HG03565 (cell line): ENCODE results near the gene PLEKHH3.

Experiments
- ATAC-seq: cut with Tn5 transposase; IDR thresholded peaks from one replicate; pipeline ENCODE4 v1.9.1; 2021; ENCODE audit warnings: mild to moderate bottlenecking, moderate library complexity; ENCODE audit not compliant: unreplicated experiment

Gene PLEKHH3, protein sequence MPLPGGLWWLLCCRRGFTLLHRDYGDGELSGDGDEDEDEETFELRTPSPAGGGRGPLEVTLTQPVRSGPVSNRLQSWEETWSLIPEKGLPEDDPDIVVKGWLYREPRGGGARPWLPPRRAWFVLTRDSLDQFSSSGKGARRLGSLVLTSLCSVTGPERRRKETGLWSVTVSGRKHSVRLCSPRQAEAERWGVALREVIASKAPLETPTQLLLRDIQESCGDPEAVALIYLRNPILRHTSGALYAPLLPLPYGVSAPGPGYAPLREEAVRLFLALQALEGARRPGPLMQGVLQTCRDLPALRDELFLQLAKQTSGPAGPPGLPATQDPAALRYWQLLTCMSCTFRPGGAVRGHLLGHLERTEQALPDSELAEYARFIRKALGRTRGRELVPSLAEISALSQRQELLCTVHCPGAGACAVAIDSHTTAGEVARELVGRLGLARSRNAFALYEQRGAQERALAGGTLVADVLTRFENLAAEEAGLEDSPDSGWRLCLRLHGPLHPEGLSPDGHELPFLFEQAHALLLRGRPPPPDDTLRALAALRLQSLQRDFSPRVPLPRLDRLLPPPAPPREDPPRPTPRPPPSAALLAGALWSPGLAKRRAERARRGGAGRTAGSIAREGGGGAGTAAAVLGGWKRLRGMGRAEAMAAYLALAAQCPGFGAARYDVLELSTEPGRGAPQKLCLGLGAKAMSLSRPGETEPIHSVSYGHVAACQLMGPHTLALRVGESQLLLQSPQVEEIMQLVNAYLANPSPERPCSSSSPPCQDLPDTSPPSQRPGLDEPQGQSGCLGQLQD

DNA sequence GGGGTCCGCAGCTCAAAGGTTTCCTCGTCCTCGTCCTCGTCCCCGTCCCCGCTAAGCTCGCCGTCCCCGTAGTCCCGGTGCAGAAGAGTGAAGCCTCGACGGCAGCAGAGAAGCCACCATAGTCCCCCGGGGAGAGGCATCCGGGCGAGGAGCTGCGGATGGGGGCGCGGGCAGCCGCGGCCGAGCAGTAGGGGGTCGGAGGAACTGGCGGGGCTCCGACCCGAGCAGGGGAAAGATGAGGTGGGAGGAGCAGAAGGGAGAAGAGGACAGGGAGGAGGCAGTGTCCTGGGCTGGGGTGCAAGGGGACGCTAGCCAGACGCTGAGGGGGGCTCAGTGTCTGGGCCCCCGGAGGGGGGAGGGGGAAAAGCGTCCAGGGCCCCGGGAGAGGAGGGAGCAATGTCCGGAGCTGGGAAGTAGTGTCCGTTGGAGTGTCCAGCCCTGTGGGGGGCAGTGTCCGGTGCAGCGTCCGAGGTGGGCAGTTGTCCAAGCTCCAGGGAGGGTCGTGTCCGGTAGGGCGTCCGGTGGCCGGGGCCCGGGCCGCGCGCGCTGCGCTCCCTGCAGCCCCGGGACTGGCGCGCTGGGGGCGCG, at the start of gene PLEKHH3:
PLEKHH3 (minus strand) TSS at position 571 of the 588 bp plus-strand sequence; CDS start at position 140, 431 bp downstream.
- ATAC-seq, result no peak

DNA sequence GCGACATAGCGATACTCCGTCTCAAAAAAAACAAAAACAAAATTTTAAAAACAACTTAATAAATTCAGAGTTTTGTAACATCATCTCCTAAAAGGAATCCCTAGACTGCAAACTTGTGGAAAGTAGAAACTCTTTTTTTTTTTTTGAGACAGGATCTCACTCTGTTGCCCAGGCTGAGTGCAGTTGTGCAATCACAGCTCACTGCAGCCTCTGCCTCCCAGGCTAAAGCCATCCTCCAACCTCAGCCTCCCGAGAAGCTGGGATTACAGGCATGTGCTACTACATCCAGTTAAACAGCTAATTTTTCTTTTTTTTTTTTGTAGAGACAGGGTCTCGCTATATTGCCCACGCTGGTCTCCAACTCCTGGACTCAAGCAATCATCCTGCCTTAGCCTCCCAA, 48.3 kb upstream of the PLEKHH3 start:
- no peak for ATAC-seq

DNA sequence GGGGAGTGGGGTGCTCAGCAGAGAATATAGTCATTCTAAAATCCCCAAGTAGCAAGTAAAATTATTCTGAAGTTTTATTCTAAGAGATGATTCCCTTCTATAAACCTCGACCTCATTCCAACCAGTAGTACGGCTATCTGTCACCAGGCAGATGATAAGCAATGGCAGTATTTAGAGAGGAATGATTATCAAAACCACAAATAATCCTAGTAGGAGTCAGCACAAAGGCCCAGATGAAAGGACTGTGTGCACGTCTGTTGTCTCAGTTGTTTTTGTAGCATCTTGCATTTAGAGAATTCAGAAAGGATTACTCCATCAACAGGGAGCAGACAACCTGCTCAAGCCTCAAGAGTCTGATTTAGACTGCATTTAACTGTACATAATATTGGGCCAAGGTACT, 46.8 kb upstream of the PLEKHH3 start:
- ATAC-seq, result no peak

DNA sequence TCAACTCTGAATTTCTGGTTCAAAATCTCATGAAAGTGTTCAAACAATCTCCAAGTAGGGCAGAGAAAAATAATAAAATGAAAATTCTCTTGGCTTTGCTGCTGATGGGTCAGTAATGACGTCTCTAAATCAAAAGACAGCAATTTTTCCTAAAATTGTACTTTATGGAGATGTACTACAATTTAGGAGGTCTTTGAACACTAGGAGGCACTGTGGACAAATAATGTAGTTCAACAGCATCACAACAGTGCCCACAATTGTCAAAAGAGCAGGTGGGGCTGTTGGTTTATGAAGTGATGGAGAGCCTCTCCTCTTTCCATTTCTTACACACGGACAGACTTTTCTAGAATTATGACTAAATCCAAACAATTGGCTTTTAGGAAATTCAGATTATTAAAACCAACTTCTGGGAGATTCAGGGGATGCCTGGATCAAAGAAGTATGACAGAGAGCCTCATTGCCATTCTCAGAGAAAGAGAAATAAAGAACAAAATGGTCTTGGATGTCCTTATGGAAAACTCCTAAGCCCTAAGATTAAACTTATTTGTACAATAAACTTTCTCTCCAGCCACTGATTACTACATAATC, 44.3 kb upstream of the PLEKHH3 start:
- no peak for ATAC-seq

DNA sequence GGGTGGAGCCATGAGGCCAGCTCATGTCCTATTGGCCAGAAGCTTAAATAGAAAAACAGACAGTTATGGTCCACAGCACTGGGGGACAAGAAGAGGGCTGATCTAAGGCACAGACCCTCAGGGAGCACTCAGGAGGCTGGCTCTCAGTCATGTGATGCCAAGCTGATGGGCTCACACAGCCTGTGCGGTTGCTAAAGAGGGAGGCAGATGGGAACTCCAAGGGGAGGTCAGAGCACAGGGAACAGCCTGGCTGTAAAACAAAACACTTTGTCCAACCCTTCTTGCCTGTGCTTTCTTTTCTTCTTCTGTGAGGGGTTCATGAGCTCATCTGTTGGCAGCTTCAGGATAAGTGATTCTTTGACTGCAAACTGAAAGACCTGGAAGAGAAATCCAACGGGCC, 32.8 kb upstream of the PLEKHH3 start:
- no peak for ATAC-seq

DNA sequence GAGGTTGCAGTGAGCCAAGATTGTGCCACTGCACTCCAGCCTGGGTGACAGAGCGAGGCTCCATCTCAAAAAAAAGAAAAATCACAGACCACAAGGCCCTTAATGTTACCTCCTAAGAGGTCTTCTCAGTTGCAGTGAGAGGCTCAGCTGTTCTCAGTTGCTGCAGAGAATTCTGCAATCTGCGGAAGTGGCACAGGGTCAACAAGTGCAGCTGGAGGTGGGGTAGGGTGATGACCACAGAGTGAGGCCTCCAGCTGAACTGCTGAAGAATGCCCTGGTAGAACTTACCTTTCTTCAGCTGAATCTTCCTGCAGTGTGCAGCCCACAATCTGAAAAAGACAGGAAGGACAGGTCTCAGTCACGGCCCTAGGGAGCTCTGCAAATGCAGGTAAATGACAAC, 31.8 kb upstream of the PLEKHH3 start:
- ATAC-seq, result no peak

DNA sequence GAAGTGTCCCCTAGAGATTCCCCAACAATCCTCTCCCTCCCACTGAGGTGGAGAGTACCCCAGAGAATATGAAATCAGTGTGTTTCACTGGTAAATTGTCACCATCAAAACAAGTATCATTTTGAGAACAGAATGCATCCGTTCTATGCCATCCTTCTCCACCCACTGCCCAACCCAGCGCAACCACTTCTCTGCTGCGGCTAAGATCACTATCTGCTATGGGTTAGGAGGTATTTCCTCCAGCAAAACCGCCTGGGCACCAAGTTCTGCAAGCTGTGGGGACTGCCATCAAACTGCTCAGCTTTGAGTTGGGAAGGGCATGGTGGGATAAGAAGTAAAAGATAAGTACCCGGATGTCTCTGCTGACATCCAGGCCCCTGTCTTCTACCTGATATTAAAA, 29.9 kb upstream of the PLEKHH3 start:
- no peak for ATAC-seq

DNA sequence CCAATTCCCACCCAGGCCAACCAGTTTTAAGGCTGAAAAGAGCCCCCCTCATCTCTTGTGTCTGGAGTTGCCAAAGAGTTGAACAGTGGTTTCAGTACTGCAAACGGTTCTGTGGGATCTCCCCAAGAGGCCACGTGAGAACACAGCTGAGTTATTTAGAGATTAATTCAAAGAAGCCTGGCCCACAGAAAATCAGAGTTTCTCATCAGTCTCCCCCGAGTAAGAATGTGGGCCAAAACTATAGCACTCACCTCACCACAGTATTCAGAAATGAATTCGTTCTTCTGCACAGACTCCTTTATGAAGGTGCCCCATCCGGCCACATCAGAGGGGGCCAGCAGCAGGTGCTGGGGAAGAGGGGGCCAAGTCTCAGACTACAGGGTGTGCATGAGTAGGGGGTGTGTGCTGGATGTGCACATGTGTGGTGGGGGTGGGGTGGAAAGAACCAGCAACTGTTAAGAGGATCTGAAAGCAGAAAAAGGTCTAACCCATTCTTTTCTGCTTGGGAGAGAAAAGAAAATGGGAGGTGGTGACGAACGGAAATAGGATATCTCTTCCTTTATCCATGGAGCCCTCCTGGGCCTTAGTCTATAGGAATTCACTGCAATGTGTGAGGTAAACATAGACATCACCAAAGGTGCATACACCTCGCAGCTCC, 28.2 kb upstream of the PLEKHH3 start:
- peak; percentile 64 for ATAC-seq

DNA sequence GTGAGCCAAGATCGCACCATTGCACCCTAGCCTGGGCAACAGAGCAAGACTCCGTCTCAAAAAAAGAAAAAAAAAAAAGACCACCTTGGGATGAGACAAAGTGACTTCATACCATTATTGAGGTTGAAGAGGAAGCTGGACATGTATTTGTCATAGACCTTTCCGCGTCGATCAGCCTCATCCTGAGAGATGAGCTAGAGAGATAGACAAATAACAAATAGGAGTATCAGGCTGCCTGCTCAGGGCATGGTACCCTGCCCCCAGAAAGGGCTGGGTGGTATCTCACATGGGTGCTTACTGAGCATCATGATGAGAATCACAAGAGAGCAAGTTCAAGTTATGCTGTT, 27.7 kb upstream of the PLEKHH3 start:
- peak; percentile 17 for ATAC-seq

DNA sequence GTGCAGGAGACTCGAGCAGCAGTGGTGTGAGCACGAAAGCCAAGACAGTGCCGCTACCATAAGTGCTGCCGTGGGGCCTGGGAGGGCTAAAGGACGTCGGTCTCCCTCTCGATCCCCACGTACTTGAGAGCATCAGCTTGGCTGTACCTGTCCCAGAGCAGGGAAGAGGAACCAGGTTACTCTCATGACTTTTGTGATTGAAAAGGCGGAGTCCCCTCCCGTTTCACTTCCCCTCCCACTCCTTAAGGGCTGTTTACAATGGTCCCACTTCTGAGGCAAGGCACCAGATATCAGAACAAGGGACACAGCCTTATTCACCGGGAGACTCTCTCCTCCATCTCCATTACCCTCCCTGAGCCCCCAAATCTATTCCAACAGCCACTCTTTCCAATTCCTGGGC, 25.7 kb upstream of the PLEKHH3 start:
- no peak for ATAC-seq

DNA sequence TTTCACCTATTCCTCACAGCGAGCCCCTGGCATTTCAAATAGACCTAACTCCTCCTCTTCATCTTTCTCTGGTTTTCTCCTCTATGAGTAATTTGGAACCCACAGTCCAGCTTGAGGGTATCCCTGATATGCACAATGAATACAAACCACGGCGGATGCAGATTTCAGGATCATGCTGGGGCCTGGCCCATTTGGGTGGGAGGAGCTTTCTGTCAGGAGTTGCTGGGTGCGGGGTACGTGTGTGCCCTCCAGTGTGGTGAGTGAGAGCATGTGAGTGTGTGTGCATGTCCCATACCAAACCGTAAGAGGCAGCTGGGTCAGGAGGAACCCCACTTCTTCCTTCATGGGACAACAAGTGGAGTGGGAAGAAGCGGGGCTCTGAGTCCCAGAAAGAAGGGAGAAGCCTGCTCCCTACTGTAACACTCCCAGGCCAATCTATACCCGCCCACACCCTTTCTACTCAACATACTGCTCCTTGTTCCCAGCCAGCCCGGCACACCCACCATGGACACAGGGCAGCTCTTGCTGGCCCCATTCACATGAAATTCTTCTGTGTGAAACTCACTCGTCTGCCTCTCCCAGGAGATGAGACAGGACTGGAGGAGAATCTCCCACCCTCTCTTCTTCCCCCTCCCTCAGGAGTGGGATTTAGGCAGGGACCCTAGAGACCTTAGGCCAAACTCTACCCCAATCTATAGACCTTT, 23.9 kb upstream of the PLEKHH3 start:
- ATAC-seq, result no peak

DNA sequence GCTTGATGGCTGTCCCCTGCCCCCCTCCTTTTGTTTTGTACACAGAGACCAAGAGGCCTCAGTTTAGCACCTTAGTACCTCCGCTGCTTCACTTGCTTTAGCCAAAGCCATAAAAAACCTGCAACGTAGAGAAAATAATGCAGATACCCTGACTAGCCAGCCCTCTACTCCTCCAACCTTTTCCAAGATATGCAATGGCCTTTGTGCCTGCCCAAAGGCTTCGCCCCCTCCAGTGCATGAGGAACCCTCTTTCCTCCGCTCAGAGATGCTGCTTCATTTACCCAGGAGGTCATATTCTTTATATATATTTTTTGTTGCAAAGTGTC, 22.6 kb upstream of the PLEKHH3 start:
- no peak for ATAC-seq

DNA sequence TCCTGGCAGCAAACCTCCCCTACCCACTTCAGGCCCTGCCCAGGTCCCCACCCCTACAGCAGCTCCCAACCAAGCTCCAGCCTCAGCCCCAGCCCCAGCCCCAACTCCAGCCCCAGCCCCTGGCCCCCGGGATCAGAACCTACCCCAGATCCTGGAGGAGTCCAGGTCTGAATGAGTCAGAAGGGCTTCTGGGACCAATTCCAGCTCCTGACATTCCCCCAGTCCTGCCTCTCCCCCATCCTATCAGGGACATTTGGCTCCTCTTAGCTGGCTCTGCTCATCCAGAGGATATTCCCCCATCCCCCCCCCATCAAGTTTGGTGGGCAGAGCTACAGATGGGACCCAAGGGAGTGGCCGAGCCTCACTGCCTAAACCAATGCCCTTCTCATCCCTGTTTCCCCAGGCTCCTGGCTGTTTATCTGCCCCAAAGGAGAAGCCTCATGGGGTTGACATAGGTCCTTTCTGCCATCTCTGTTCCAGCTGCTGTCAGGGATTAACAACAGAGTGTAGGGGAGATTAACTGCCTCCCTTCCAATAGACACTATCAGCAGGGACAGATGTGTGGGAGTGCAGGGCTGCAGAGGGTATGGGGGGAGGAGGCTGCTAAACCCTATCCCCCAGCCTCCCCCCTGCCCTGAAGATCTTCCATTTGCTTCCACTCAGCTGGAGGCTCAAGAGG, 22.1 kb upstream of the PLEKHH3 start:
- no peak for ATAC-seq

DNA sequence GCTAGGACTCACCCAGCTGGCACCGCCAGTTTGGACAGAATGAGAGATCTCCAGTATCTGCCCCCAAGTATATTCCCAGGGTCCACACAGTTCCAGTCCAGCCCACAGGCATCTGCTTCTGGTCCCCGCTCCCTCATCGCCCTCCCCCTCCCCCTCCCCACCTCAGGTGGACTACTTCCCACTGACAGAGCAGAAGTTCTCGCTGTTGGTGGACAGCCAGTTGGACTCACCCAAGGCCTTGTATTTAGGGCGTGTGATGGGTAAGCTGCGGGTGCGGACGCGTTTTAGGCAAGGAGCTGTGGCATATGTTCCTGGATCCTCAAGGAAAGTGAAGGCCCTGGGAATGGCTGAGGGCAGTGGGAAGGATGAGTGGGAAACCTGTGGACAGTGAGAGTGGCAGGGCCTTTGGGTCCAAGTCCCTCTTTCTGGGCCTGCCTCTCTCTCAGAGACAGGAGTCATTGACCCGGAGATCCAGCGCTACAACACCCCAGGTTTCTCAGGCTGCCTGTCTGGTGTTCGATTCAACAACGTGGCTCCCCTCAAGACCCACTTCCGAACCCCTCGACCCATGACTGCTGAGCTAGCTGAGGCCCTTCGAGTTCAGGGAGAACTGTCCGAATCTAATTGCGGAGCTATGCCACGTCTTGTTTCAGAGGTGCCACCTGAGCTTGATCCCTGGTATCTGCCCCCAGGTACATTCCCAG, 20.5 kb upstream of the PLEKHH3 start:
- ATAC-seq, result no peak

DNA sequence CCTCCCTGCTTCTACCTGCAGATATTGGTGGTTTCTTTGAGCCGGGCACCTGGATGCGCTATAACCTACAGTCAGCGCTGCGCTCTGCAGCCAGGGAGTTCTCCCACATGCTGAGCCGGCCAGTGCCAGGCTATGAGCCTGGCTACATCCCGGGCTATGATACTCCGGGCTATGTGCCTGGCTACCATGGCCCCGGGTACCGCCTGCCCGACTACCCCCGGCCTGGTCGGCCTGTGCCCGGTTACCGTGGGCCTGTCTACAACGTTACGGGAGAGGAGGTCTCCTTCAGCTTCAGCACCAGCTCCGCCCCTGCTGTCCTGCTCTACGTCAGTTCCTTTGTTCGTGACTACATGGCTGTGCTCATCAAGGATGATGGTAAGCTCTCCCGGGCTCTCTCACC, 18.7 kb upstream of the PLEKHH3 start:
- ATAC-seq, result no peak

DNA sequence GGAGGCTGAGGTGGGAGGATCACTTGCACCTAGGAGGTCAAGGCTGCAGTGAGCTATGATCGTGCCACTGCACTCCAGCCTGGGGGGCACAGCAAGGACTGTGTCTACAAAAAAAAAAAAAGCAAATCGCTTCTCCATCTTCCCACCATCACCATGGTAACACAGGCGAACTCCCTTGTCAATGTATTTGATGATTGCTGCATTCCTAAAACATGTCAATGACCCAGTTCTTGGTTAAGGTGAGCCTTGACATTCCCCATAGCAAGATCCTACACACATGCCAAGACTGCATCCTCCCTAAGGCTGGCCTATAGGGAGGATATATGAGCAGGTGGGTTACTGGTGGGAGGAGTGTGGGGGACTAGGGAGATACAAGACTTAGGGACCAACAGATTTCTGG, 17.7 kb upstream of the PLEKHH3 start:
- ATAC-seq, result no peak

DNA sequence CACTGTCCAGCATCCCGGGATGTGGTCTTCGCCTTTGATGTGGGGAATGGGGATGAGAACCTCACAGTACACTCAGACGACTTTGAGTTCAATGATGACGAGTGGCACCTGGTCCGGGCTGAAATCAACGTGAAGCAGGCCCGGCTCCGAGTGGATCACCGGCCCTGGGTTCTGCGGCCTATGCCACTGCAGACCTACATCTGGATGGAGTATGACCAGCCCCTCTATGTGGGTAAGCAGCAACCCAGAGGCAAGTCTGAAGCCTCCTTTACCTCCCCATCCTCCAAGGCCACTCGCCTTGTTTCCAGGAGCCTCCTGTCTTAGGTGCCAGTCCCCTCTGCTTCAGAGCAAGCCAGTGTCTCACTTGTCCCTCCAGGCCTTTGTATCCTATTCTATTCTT, 15.7 kb upstream of the PLEKHH3 start:
- no peak for ATAC-seq

DNA sequence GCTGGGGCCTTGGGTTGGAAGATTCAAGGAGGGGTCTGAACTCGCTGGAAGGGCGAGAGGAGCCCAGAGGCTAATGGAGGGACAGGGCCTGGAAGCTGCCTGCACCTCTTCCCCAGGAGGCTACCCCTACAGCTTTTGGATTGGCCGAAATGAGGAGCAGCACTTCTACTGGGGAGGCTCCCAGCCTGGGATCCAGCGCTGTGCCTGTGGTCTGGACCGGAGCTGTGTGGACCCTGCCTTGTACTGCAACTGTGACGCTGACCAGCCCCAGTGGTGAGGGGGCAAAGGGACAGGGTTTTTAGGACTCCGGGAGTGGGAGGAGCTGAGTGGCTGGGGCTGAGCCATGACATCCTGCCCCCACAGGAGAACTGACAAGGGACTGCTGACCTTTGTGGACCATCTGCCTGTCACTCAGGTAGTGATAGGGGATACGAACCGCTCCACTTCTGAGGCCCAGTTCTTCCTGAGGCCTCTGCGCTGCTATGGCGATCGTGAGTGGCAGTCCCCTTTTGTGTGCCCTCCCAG, 14.3 kb upstream of the PLEKHH3 start:
- no peak for ATAC-seq

DNA sequence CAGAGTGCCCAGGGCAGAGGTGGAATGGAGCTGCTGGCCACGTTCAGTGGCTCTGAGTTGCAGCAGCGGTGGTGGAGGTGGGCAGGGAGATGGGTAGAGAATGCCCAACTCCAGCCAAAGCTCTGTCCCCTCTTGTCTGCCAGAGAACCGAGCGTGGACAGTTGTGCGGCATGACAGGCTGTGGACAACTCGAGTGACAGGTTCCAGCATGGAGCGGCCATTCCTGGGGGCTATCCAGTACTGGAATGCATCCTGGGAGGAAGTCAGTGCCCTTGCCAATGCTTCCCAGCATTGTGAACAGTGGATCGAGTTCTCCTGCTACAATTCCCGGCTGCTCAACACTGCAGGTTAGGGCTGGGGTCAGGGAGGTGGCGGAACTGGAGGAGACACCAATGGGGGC, 13.8 kb upstream of the PLEKHH3 start:
- ATAC-seq, result no peak
